GM19395 (cell line): ENCODE measurements around the gene NECAB2.

Experiments used
- ATAC-seq: cut with Tn5 transposase; IDR thresholded peaks from one replicate; pipeline ENCODE4 v1.9.1; 2021; ENCODE audit warnings: mild to moderate bottlenecking, moderate library complexity; ENCODE audit not compliant: unreplicated experiment

Gene NECAB2

GRCh38 chr16:83965444-83966152 is 2.4 kb upstream of the NECAB2 start:
- no peak for ATAC-seq

DNA sequence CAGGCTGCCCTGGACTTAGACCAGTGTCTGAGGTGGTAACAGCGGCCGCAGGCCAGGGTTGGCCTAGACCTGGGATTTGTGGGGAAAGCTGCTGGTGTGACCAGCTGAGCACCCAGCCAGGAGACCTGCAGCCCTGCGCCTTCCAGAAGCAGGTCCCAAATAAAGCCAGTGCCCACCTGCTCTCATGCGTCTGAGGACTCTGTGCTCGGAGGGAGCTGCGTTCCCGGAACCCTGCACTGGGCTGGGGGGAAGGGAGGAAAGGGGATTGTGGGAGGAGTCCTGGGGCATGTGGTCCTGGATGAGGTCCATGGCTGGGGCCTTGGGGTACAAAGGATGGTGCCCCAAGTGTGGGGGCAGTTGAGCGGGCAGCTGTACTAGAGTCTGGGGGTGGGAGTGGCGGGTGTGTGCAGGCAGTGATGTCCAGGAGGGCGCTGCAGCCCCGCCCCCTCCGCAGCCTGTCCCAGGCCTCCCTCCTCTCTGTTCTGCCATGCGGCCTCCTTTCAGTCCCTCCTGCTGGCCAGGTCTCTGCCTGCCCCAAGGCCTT is 1.8 kb upstream of the NECAB2 start:
- ATAC-seq = no peak

DNA sequence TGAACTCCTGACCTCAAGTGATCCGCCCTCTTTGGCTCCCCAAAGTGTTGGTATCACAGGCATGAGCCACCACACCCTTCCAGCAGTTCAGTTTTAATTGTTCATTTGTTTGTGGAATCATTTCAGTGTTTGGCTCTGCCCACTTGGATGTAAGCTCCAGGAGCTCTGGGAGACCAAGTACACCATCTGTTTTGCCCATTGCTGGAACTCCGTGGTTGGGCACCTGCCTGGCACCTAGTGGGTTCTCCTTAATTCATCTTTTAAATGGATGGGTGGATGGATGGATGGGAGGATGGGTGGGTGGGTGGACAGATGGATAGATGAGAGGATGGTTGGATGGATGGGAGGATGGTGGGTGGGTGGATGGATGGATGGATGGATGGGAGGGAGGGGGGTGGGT is 953 bp upstream of the NECAB2 start:
- ATAC-seq = no peak

DNA sequence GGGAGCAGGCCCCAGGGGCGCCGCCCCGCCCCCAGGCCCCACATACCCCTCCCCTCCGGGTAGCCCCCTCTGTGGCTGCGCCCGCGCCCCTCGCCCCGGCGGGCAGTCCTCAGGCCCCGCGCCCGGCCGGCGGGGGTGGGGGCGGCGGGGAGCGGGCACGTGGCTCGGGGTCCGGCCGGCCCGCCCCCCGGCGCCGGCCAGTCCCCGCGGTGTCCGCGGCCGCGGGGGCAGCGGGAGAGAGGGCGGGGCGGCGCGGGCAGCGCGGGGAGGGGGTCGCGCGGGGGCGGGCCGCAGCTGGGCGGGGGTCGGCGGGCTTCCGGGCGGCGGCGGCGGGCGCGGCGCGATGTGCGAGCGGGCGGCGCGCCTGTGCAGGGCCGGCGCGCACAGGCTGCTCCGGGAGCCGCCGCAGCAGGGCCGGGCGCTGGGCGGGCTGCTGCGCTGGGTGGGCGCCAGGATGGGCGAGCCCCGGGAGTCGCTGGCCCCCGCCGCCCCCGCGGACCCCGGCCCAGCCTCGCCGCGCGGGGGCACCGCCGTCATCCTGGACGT is 335 bp downstream of the NECAB2 start:
- no peak for ATAC-seq

- no peak for ATAC-seq
Observed at GRCh38 chr16:83968891-83969649, 1.0 kb downstream of the NECAB2 start.

GRCh38 chr16:83969771-83970429 is 1.9 kb downstream of the NECAB2 start:
- no peak for ATAC-seq

DNA sequence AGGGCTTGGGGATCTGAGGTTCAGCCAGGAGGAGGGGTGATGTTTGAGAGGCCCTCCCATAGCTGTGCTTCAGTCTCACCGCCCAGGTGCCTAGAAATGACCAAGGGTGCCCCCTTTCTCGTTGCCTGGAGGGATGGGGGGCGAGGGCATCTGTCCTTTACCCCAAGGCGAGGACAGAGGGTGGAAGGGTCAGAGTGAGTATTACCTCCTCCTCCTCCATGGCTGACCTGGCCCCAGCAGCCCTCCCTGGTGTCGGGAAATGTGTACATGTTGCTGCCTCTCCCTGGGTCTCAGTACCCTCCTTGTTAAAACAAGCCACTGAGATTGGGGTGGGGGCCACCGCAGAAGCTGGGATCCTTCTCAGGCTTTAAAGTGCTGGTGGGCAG is 2.4 kb downstream of the NECAB2 start:
- no peak for ATAC-seq

- no peak for ATAC-seq
Observed at GRCh38 chr16:83971165-83972130, 3.4 kb downstream of the NECAB2 start.

- no peak for ATAC-seq
Observed at GRCh38 chr16:83972256-83973008, 4.4 kb downstream of the NECAB2 start.

DNA sequence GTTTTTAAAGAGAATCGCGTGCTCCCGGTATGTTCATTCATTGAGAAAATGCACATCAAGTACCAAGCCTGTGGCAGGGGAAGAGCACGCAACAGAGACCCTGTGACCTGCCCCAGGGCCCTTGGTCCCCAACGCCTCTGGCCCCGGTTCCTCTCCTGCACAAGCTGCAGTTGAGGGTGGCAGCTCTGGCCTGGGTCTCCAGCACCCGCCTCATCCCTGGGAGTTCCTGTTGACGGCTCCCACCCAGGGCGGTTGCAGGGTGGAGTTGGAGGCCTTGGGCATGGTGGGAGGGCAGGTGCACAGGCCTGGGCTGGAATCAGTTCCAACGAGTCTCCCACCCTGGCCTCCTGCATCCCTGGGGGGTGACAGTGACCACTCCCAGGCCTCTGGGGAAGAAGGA is 5.0 kb downstream of the NECAB2 start:
- no peak for ATAC-seq

GRCh38 chr16:83973581-83974385 is 5.7 kb downstream of the NECAB2 start:
- no peak for ATAC-seq

DNA sequence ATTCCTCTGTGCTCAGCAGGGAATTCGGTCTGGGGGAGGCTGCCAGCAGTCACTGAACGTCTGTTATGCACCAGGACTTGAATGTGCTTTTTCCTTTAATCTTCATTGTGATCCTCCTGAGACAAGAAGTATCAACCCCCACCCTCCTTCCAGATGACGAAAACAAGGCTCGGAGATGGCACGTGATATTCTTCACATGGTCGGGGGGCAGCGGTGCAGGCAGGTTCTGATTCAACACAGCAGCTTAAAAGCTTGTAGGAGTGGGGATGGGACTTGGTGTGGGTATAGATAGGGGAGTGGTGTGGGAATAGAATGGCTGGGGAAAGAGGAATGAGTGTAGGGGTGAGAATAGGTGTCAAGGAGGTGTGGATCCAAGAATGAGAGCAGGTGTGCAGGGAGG is 6.4 kb downstream of the NECAB2 start:
- no peak for ATAC-seq

GRCh38 chr16:83975590-83976260 is 7.7 kb downstream of the NECAB2 start:
- ATAC-seq = no peak

GRCh38 chr16:83977056-83977815 is 9.2 kb downstream of the NECAB2 start:
- no peak for ATAC-seq

DNA sequence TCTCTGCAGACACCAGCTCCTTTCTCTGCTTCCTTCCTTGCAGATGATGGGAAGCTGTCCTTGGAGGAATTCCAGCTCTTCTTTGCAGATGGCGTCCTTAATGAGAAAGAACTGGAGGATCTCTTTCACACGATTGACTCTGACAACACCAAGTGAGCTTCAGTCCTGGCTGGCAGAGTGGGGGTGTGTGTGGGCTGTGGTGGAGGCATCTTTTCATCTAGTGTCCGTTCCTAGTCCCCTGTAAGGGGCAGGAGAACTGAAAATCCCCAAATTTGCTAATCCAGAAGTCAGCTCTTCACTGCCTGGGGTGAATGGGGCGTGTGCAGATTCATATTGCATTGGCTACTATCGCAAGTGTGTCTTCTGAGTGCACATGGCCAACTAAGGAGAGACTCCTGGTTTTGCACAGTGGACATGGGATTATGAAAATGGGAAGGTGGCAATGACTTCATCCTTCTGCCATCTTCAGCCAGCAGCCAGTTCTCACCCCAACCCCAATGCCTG is 10.4 kb downstream of the NECAB2 start:
- ATAC-seq = no peak

DNA sequence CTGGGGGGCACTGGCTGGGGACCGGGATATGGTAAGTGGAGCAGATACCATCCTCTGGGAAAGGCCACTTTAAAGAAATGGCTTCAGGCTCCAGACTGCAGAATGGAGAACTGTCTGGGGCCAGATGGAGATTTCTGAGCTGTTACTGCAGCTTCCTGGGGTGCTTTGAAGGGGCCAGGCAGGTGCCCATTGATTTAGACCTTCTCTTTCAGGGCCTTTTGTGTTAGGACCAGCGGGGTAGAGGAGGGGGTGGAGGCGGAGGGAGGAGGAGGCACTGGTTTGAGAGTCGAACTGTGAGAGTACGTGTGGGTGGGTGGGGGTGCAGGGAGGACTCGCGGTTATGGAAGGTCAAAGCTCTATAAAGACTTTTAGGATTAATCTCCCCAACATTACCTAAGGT is 11.4 kb downstream of the NECAB2 start:
- ATAC-seq = no peak

- no peak for ATAC-seq
Observed at GRCh38 chr16:83980794-83981193, 12.8 kb downstream of the NECAB2 start.
